ENCODE results near the gene DHCR7.

Gene DHCR7

DNA sequence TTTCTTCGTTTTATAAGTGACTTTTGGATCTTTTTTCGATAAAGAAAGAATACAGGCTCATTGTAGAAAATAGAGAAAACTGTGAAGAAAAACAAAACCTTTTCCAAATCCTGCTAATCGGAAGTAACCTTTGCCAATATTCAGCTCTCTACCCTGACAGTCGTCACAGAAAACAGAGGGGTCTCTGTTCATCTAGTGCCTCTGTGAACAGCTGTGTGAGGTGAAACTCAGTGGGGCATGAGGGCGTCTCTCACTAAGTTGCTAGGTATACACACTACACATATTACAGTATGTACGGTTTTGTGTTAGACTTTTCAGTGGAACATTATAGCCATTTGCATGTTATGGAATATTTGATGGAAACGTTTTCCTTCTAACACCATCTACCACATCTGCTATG, 39.4 kb downstream of the DHCR7 start:
- no peak for DNase-seq (ENCODE audit: low read depth)

DNA sequence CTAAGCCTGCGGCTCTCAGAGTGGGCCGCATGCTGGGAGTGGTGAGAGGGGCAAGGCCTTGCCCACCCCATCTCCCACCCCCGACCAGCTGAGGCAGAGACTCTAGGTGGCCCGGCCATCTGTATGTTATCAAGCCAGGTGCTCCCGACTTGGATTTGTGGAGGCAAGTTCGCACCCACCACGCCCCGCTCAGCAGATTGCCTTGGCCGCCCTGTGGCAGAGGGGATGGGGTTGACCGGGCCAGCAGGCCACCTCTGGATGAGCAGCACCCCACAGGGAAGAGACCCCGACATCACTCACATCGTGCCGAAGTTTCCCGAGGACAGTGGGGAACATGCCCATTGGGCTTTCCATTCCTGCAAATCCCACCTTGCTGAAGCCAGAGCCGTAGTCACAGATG, 40.8 kb downstream of the DHCR7 start:
- no peak for DNase-seq (ENCODE audit: low read depth)

DNA sequence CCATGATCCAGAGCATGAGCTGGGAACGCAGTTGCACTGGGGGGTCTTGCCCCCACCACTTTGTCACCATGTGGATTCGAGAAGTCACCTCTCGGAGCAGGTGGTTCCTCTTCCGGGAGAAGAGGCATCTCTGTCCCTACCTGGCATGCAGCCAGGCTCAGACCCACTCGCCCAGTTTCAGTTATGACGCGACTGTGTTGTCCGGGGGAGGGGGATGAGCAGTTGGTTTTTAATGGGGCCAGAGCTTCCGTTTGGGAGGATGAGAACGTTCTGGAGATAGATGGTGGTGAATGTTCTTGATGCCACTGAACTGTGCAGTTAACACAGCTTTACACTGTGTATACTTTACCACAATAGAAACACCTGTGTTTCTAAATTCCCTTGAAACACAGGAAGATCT, 41.5 kb downstream of the DHCR7 start:
- no peak for DNase-seq (ENCODE audit: low read depth)

DNA sequence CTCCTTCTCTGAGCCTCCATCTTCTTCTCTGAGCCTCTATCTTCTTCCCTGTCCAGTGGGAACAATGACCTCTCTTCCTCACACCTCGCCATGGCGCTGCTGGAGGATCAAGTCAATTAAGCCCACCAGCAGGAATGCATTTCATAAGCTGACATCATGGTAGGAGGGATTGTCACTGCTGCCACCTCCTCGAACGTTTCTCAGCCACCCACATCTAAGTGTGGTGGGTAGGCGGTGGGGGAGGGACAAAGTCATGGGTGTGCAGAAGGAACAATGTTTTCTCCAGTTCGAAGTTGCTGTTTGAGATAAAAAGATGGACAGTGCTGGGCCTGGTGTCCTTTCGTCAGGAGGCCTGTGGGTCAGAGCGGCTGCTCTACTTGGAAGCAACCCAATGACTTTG, 44.0 kb downstream of the DHCR7 start:
- no peak for DNase-seq (ENCODE audit: low read depth)

DNA sequence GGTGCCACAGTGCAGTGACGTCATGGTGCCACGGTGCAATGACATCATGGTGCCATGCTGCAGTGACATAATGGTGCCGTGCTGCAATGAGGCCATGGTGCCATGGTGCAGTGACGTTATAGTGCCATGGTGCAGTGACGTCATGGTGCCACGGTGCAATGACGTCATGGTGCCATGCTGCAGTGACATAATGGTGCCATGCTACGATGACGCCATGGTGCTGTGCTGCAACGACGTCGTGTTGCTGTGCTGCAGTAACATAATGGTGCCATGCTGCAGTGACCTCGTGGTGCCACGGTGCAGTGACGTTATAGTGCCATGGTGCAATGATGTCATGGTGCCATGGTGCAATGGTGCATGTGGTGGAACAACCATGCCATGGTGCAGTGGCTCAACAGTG, 45.3 kb downstream of the DHCR7 start:
- no peak for DNase-seq (ENCODE audit: low read depth)

DNA sequence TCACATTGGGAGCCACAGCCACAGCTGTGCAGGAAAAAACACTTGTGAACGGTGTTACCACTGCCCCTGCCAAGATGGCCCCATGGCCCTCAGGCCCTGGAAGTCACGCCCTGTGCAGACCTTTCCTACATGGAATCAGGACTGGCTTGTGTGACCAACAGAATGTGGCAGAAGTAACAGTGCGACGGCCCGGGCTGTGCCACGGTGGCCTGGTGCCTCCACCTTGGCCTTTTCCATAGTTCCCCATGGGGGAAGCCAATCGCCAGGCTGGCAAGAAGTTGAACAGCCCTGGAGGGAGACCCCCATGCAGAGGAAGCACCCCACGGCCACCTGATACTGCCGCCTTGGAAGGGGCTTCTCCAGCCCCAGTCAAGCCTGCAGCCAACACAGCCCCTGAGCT, 48.0 kb downstream of the DHCR7 start:
- no peak for DNase-seq (ENCODE audit: low read depth)

DNA sequence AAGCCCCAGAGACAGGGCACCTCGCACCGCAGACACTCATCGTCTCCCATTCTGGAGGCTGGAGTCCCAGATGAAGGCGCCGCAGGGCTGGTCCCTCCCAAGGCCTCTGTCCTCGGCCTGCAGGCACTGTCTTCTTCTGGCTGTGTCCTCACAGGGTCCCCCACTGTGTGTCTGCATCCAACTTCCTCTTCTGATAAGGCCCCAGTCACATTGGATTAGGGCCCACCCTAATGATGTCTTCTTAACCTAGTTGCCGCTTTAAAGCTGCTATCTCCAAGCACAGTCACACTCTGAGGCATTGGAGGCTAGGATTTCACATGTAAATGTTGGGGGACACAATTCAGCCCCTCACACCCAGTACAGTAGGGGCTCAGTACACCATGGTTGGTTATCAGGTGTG, 48.9 kb downstream of the DHCR7 start:
- DNase-seq (ENCODE audit: low read depth): no peak

DNA sequence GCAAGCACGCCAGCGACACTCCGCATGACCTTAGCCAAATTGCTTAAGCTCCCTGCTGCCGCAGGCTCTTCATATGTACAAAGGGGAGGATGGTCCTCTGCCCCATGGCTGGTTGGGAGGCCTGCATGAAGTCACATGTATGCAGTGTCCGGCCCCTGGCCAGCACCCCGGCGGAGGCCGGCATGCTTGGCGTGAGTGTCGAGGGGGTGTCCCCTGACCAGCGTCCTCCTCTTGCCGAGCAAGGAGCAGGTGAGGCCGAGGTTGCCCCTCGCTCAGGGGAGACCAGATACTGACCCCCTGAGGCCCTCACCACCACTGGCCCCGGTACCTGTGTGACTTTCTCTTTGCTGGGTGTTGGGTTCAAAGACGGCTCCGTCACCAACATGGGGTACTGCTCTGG, 50.2 kb downstream of the DHCR7 start:
- no peak for DNase-seq (ENCODE audit: low read depth)

DNA sequence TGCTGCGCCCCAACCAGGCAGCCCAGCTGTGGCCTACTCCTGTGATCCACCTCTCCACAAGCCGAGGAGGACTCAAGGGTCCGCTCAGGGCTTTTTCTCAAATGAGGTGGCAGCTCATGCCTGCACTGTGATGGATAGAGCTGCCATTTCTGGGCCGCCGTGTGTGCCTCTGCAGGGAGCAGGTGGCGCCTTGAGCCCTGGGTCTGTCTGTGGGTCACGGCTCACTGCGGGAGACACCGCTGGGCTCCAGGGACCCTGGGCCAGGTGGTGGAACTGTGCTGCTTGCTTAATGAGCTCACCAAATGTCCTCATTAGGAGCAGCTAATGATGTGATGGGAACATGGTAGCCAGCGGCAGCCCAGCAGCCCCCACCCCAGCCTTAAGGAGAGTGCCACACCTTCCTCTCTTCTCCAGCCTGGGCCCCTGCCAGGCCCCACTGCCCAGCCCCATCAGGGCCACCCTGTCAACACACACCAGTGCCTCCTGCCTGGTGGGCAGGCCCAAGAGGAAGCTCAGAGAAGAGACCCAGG, 50.8 kb downstream of the DHCR7 start:
- no peak for DNase-seq (ENCODE audit: low read depth)

DNA sequence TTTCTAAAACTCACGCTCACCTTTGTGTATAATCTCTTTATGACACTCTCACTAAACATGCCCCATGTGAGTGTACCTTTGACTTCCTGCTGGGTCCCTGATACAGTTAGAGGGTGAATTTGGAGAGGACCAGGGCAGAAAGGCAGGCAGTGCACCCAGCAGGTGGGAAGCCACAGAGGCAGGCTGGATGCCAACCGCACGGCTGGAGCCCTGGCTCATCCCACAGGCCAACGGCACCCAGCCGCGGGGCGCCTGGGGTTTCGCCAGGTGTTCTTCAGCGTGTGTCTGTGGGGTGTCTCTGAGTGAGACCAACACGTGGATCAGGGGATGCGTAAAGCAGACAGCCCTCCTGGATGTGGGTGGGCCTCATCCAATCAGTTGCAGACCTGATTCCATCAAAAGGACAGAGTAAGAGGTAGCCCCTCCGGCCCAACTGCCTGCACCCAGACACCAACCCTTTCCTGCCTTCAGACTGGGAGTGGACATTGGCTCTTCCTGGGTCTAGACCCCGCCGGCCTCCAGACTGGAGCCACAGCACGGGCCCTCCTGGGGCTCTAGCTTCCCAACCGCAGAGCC, 51.6 kb downstream of the DHCR7 start:
- DNase-seq (ENCODE audit: low read depth): no peak

DNA sequence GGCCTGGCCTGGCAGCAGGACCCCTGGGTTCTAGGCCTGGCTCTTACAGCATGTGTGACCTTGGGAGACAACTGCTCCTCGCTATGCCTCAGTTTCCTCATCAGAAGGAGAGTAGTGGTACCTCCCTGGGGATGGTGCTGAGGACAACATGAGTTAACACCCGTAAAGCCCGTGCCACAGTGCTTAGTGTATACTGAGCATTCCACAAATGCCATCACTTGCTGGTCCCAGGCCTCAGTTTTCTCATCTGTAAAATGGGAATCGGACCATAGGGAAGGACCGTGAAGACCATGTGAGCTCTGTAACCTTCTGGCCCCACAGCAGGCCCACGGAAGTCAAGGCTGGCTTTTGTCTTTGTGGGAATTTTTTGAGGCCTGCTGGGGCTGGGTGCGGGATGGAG, 52.4 kb downstream of the DHCR7 start:
- DNase-seq (ENCODE audit: low read depth): no peak

DNA sequence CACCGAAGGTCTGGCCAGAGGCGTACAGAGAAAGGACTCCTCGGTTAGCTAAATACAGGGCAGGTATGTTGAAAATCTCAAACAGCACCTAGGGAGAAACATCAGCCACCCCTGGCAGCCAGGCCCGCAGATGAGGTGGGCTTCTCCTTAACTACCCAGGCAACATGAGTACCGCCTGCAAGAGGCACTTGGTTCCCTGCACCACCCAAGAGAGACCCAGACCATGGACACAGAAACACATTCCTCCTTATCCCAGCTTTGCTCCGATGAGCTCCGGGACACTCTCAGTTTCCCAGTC, 53.0 kb downstream of the DHCR7 start:
- no peak for DNase-seq (ENCODE audit: low read depth)

DNA sequence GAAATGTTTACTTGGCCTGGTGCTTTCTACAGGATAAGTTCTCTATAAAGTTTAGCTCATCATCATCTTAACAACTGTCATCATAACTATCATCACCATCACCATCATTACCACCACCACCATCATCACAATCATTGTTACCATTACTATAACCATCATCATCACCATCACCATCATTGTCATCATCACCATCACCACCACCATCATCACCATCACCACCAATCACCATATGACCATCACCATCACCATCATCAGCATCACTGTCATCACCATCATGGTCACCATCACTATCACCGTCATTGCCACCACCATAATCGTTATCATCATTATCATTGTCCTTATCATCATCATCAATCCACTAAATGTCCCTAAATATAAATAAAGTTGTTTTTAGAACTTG, 54.9 kb downstream of the DHCR7 start:
- no peak for DNase-seq (ENCODE audit: low read depth)

DNA sequence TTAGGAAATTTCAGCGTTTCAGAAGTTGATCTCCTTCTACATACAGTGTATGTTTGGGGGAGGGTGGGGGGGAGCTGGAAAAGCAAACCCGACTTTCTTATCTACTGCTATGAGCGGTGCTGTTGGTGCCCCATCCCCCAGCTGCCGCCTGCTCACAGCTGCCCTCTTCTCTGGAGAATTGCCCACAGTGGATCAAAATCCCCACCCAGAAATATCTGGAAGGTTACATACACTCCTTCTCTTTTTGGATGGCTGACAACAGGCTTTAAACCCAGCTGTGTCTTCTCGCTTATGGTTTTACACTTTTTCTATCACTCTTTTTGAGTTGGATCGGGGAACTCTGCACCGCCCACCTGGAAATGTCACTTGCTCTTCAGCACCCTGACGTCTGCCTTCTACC, 56.4 kb downstream of the DHCR7 start:
- no peak for DNase-seq (ENCODE audit: low read depth)

DNA sequence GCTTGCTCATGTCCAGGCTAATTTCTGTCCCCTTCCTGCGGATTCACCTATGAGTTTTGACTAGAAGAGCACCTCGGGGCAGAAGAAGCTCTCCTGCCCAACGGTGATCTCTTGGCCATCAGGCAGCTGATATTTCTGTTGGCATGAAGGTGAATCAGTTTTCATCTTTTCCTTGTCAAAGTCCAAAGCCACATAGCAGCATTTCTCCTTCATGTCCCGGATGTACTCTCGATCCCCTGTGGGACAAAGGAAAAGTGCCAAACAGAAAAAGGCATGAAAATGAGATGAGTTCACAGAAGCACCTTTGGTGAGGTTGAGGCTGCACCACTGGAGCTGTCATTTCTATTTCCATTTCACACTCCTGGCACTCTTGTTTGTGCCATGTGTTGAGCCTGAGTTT, 56.8 kb downstream of the DHCR7 start:
- no peak for DNase-seq (ENCODE audit: low read depth)

DNA sequence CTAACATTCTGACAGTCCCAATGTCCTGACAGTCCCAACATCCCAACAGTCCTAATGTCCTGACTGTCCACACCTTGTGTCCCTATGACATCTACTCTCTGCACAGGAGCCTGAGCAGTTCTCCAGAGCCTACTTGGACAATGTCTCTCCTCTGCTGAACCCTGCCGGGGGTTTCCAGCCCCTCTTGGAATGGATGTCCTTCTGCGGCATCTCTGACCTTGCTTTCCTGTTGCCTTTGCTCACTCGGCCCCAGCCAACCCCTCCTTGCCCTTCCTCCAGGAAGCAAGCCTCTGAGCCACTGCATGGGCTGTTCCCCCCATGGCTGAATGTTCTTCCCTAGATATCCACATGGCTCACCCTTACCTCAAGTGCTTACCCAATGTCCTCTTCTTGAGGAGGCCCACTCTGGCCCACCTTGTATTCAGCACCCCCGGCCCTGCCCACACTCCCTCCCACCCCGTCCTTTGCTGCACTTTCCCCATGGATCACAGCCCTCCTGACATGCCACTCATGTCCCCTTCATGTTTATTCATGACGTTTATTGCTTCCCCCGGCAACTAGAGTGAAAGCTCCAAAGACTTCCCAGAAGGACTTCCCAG, 59.5 kb downstream of the DHCR7 start:
- no peak for DNase-seq (ENCODE audit: low read depth)

DNA sequence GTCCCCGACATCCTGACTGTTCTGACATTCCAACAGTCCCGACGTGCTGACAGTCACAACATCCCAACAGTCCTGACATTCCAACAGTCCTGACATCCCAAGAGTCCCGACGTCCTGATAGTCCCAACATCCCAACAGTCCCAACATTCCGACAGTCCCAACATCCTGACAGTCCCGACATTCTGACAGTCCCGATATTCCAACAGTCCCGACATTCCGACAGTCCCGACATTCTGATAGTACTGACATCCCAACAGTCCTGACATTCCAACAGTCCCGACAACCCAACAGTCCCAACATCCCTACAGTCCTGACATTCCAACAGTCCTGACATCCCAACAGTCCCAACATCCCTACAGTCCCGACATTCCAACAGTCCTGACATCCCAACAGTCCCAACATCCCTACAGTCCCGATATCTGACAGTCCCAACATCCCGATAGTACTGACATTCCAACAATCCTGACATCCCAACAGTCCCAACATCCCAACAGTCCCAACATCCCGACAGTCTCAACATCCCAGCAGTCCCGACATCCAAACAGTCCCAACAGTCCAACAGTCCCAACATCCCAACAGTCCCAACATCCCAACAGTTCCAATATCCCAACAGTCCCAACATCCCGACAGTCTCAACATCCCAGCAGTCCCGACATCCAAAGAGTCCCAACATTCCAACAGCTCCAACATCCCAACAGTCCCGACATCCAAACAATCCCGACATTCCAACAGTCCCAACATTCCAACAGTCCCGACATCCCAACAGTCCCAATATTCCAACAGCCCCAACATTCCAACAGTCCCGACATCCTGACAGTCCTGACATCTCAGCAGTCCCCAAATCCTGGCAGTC, 60.2 kb downstream of the DHCR7 start:
- DNase-seq (ENCODE audit: low read depth): no peak

DNA sequence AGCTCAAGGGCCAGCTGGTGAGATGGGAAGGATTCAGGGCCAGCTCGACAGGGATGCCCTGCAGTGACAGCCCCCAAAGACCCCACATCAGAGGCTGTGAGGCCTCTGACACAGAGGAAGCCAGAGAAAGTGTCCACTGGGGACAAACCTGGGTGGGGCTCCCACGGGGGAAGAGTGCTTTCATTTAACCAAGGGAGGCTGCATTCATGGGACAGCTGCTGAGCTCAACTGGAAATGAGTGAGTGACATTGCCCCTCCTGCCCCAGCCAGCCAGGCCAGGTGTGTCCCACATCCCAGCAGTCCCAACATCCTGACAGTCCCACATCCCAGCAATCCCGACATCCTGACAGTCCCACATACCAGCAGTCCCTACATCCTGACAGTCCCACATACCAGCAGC, 61.0 kb downstream of the DHCR7 start:
- no peak for DNase-seq (ENCODE audit: low read depth)

DNA sequence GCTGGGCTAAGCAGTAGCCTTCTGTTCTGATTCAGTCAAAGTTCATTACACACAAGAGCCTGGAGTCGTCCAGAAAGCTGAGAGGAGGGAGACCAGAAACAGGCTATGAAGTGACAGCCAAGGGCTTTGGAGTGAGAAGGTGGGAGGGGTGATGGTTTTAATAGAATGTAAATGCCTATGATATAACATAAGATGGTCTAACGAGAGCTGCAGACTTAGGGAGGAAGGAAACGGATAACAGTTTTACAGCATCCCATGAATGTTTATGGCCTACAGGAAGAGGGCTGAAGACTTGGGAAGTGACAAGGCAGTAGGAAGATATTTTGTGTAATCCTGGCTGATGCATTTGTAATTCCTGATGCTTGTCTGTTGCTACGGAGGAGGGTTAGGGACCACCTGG, 62.0 kb downstream of the DHCR7 start:
- DNase-seq (ENCODE audit: low read depth): no peak

DNA sequence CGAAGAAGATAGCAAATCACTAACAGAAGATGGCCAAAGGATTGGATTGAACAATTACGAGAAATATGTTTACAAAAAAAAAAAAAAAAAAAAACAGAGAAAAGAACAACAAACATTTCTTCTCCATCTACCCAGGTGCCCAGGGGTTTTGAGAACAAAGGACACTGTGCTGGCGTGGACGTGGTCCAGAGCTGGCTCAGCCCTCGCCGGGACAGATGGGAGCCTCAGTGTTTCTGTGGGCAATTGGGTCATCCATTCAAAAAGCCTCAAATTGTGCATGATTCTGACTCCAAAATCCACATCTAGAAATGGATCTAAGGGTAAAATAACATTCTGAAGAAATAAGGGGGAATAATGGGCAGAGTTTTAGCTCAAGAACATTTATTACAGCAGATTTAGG, 63.1 kb downstream of the DHCR7 start:
- no peak for DNase-seq (ENCODE audit: low read depth)

DNA sequence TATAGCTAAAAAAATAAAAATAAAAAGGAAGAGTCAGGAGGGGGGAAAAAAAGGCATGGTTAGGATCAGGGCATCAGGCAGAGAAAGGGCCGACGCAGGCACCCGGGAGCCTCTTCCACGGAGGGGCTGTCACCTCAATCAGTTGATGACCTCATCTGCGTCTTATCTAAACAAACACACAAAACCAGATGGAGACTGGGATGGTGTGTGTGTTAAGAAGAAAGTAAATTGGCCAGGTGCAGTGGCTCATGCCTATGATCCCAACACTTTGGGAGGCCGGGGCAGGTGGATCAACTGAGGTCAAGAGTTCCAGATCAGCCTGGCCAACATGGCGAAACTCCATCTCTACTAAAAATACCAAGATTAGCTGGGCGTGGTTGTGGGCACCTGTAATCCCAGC, 63.6 kb downstream of the DHCR7 start:
- no peak for DNase-seq (ENCODE audit: low read depth)
